ENCODE results near the gene PTGER2. TPM values are rescaled to one million over a fixed set of nuclear protein-coding genes. Genes with fewer than 3 reads are reported as not detected.

PTGER2 gene
- polyA plus RNA-seq, 4 donors = 0.45 to 5.1 (median 2.9) TPM

- H3K9me3 ChIP-seq (ENCODE audit: control insufficient read depth in 2 of 2, insufficient read depth in 1 of 2, low read depth in 1 of 2, low read length in 1 of 2) = no peaks in the 10 kb centered on the region
- DNase-seq = no peak
- no peaks in the 10 kb centered on the region for H3K36me3 ChIP-seq (ENCODE audit: control insufficient read depth in 3 of 3, insufficient read depth in 2 of 3, low read depth in 1 of 3, low read length in 3 of 3)
- H3K27ac ChIP-seq (ENCODE audit: low read depth in 1 of 3, low read length in 2 of 3) = no peak overlapping the region
- no peak for FAIRE-seq
- 70 to 76% (median 75%) methylated on average over 2 of the region's 2 CpGs for WGBS, 3 donors
- no peak overlapping the region for H3K4me3 ChIP-seq (ENCODE audit: low read depth in 1 of 3, low read length in 3 of 3)
- no peaks in the 10 kb centered on the region for H3K27me3 ChIP-seq (ENCODE audit: control insufficient read depth in 3 of 3, insufficient read depth in 3 of 3, low read length in 3 of 3)
- H3K4me1 ChIP-seq (ENCODE audit: control insufficient read depth in 3 of 3, insufficient read depth in 2 of 3, low read depth in 1 of 3, low read length in 2 of 3) = no peaks in the 10 kb centered on the region
Measured at GRCh38 chr14:52336241-52336640, 22.1 kb downstream of the PTGER2 start.

GRCh38 chr14:52338051-52338681, 24.1 kb downstream of the PTGER2 start:
- FAIRE-seq (no peak), DNase-seq (no peak)
- no peak overlapping the region for H3K4me3 ChIP-seq (ENCODE audit: low read depth in 1 of 3, low read length in 3 of 3)
- no peak overlapping the region for H3K27ac ChIP-seq (ENCODE audit: low read depth in 1 of 3, low read length in 2 of 3)
- H3K36me3 ChIP-seq (ENCODE audit: control insufficient read depth in 3 of 3, insufficient read depth in 2 of 3, low read depth in 1 of 3, low read length in 3 of 3) = no peaks in the 10 kb centered on the region
- no peaks in the 10 kb centered on the region for H3K9me3 ChIP-seq (ENCODE audit: control insufficient read depth in 2 of 2, insufficient read depth in 1 of 2, low read depth in 1 of 2, low read length in 1 of 2)
- H3K27me3 ChIP-seq (ENCODE audit: control insufficient read depth in 3 of 3, insufficient read depth in 3 of 3, low read length in 3 of 3) = no peaks in the 10 kb centered on the region
- 87 to 97% (median 93%) methylated on average over 1 of the region's 1 CpG for WGBS, 3 donors
- no peaks in the 10 kb centered on the region for H3K4me1 ChIP-seq (ENCODE audit: control insufficient read depth in 3 of 3, insufficient read depth in 2 of 3, low read depth in 1 of 3, low read length in 2 of 3)

GRCh38 chr14:52339262-52339661, 25.1 kb downstream of the PTGER2 start:
- Histone ChIP-seq H3K27ac (ENCODE audit: low read depth in 1 of 3, low read length in 2 of 3) (no peak overlapping the region), H3K9me3 (ENCODE audit: control insufficient read depth in 2 of 2, insufficient read depth in 1 of 2, low read depth in 1 of 2, low read length in 1 of 2) (no peaks in the 10 kb centered on the region), H3K27me3 (ENCODE audit: control insufficient read depth in 3 of 3, insufficient read depth in 3 of 3, low read length in 3 of 3) (no peaks in the 10 kb centered on the region), H3K36me3 (ENCODE audit: control insufficient read depth in 3 of 3, insufficient read depth in 2 of 3, low read depth in 1 of 3, low read length in 3 of 3) (no peaks in the 10 kb centered on the region), H3K4me3 (ENCODE audit: low read depth in 1 of 3, low read length in 3 of 3) (no peak overlapping the region), H3K4me1 (ENCODE audit: control insufficient read depth in 3 of 3, insufficient read depth in 2 of 3, low read depth in 1 of 3, low read length in 2 of 3) (no peaks in the 10 kb centered on the region)
- FAIRE-seq (no peak), DNase-seq (no peak)
- WGBS, 3 donors = 71 to 90% (median 74%) methylated on average over 1 of the region's 1 CpG

GRCh38 chr14:52342849-52343596, 28.9 kb downstream of the PTGER2 start:
- Histone ChIP-seq H3K4me3 (ENCODE audit: low read depth in 1 of 3, low read length in 3 of 3) (no peak overlapping the region), H3K9me3 (ENCODE audit: control insufficient read depth in 2 of 2, insufficient read depth in 1 of 2, low read depth in 1 of 2, low read length in 1 of 2) (no peaks in the 10 kb centered on the region), H3K4me1 (ENCODE audit: control insufficient read depth in 3 of 3, insufficient read depth in 2 of 3, low read depth in 1 of 3, low read length in 2 of 3) (no peaks in the 10 kb centered on the region), H3K27me3 (ENCODE audit: control insufficient read depth in 3 of 3, insufficient read depth in 3 of 3, low read length in 3 of 3) (no peaks in the 10 kb centered on the region), H3K36me3 (ENCODE audit: control insufficient read depth in 3 of 3, insufficient read depth in 2 of 3, low read depth in 1 of 3, low read length in 3 of 3) (no peaks in the 10 kb centered on the region), H3K27ac (ENCODE audit: low read depth in 1 of 3, low read length in 2 of 3) (no peak overlapping the region)
- WGBS, 3 donors = 67 to 81% (median 71%) methylated on average over 1 of the region's 1 CpG
- DNase-seq = no peak
- FAIRE-seq = no peak

- FAIRE-seq (no peak), DNase-seq (no peak)
- Histone ChIP-seq H3K9me3 (ENCODE audit: control insufficient read depth in 2 of 2, insufficient read depth in 1 of 2, low read depth in 1 of 2, low read length in 1 of 2) (no peaks in the 10 kb centered on the region), H3K27ac (ENCODE audit: low read depth in 1 of 3, low read length in 2 of 3) (no peak overlapping the region), H3K36me3 (ENCODE audit: control insufficient read depth in 3 of 3, insufficient read depth in 2 of 3, low read depth in 1 of 3, low read length in 3 of 3) (no peaks in the 10 kb centered on the region), H3K27me3 (ENCODE audit: control insufficient read depth in 3 of 3, insufficient read depth in 3 of 3, low read length in 3 of 3) (no peaks in the 10 kb centered on the region), H3K4me1 (ENCODE audit: control insufficient read depth in 3 of 3, insufficient read depth in 2 of 3, low read depth in 1 of 3, low read length in 2 of 3) (peaks cover 0 to 2% (median 0%) of the 10 kb centered on the region in 3 donors), H3K4me3 (ENCODE audit: low read depth in 1 of 3, low read length in 3 of 3) (no peak overlapping the region)
- WGBS, 3 donors = 88 to 89% (median 89%) methylated on average over 4 of the region's 4 CpGs
Measured at GRCh38 chr14:52346778-52347177, 32.7 kb downstream of the PTGER2 start.

- DNase-seq = no peak
- WGBS, 3 donors = 71 to 89% (median 78%) methylated on average over 5 of the region's 5 CpGs
- no peaks in the 10 kb centered on the region for H3K9me3 ChIP-seq (ENCODE audit: control insufficient read depth in 2 of 2, insufficient read depth in 1 of 2, low read depth in 1 of 2, low read length in 1 of 2)
- H3K4me3 ChIP-seq (ENCODE audit: low read depth in 1 of 3, low read length in 3 of 3) = no peak overlapping the region
- peaks cover 0 to 2% (median 0%) of the 10 kb centered on the region in 3 donors for H3K4me1 ChIP-seq (ENCODE audit: control insufficient read depth in 3 of 3, insufficient read depth in 2 of 3, low read depth in 1 of 3, low read length in 2 of 3)
- no peak for FAIRE-seq
- no peaks in the 10 kb centered on the region for H3K36me3 ChIP-seq (ENCODE audit: control insufficient read depth in 3 of 3, insufficient read depth in 2 of 3, low read depth in 1 of 3, low read length in 3 of 3)
- no peaks in the 10 kb centered on the region for H3K27me3 ChIP-seq (ENCODE audit: control insufficient read depth in 3 of 3, insufficient read depth in 3 of 3, low read length in 3 of 3)
- no peak overlapping the region for H3K27ac ChIP-seq (ENCODE audit: low read depth in 1 of 3, low read length in 2 of 3)
Measured at GRCh38 chr14:52348279-52348678, 34.2 kb downstream of the PTGER2 start.

GRCh38 chr14:52348776-52349175, 34.7 kb downstream of the PTGER2 start:
- no peak for FAIRE-seq
- WGBS, 3 donors = 36 to 44% (median 41%) methylated on average over 2 of the region's 2 CpGs

GRCh38 chr14:52349731-52350130, 35.6 kb downstream of the PTGER2 start:
- WGBS, 3 donors = 69 to 83% (median 81%) methylated on average over 2 of the region's 2 CpGs
- DNase-seq (no peak), FAIRE-seq (no peak)
- H3K27me3 ChIP-seq (ENCODE audit: control insufficient read depth in 3 of 3, insufficient read depth in 3 of 3, low read length in 3 of 3) = no peaks in the 10 kb centered on the region
- no peak overlapping the region for H3K27ac ChIP-seq (ENCODE audit: low read depth in 1 of 3, low read length in 2 of 3)
- no peaks in the 10 kb centered on the region for H3K36me3 ChIP-seq (ENCODE audit: control insufficient read depth in 3 of 3, insufficient read depth in 2 of 3, low read depth in 1 of 3, low read length in 3 of 3)
- H3K4me3 ChIP-seq (ENCODE audit: low read depth in 1 of 3, low read length in 3 of 3) = no peak overlapping the region
- H3K4me1 ChIP-seq (ENCODE audit: control insufficient read depth in 3 of 3, insufficient read depth in 2 of 3, low read depth in 1 of 3, low read length in 2 of 3) = peaks cover 0 to 2% (median 0%) of the 10 kb centered on the region in 3 donors
- no peaks in the 10 kb centered on the region for H3K9me3 ChIP-seq (ENCODE audit: control insufficient read depth in 2 of 2, insufficient read depth in 1 of 2, low read depth in 1 of 2, low read length in 1 of 2)

More at GRCh38 chr14:52348776-52349175, 34.7 kb downstream of the PTGER2 start:
- Histone ChIP-seq H3K27me3 (ENCODE audit: control insufficient read depth in 3 of 3, insufficient read depth in 3 of 3, low read length in 3 of 3) (no peaks in the 10 kb centered on the region), H3K27ac (ENCODE audit: low read depth in 1 of 3, low read length in 2 of 3) (no peak overlapping the region), H3K36me3 (ENCODE audit: control insufficient read depth in 3 of 3, insufficient read depth in 2 of 3, low read depth in 1 of 3, low read length in 3 of 3) (no peaks in the 10 kb centered on the region), H3K4me1 (ENCODE audit: control insufficient read depth in 3 of 3, insufficient read depth in 2 of 3, low read depth in 1 of 3, low read length in 2 of 3) (peaks cover 0 to 2% (median 0%) of the 10 kb centered on the region in 3 donors), H3K4me3 (ENCODE audit: low read depth in 1 of 3, low read length in 3 of 3) (no peak overlapping the region), H3K9me3 (ENCODE audit: control insufficient read depth in 2 of 2, insufficient read depth in 1 of 2, low read depth in 1 of 2, low read length in 1 of 2) (no peaks in the 10 kb centered on the region)
- no peak for DNase-seq
